Heart right ventricle (tissue), 16 donors: Measurements from ENCODE around the gene PEX5. TPM values are rescaled to one million over a fixed set of nuclear protein-coding genes. Genes with fewer than 3 reads are reported as not detected.

Source experiments
- ATAC-seq, 8 donors: fragments of 200-7000 bp; cut with Tn5 transposase; one replicate each; pipeline ENCODE4 v1.9.1; 2020; ENCODE audit warnings: mild to moderate bottlenecking in 8 of 8, moderate library complexity in 8 of 8, moderate number of reproducible peaks in 1 of 8
- DNase-seq, 2 donors: peaks; one replicate each; pipeline ENCODE4 v3.0.0-alpha.2; 2020
- H3K27ac ChIP-seq, 10 donors: fragments of 200-600 bp; sonication (generic) in 2 of 10; one replicate each; pipeline versions ENCODE4 v1.5.0 to v1.8.0; 2020 to 2022; ENCODE audit warnings: mild to moderate bottlenecking in 3 of 10
- H3K27me3 ChIP-seq, 7 donors: fragments of 200-600 bp; one replicate each; pipeline ENCODE4 v1.8.0; 2021 to 2022; ENCODE audit warnings: mild to moderate bottlenecking in 2 of 7
- H3K36me3 ChIP-seq, 9 donors: fragments of 200-600 bp; sonication (generic) in 1 of 9; one replicate each; pipeline versions ENCODE4 v1.5.0 to v1.8.0; 2020 to 2022; ENCODE audit warnings: mild to moderate bottlenecking in 2 of 9
- H3K4me1 ChIP-seq, 9 donors: fragments of 200-600 bp; sonication (generic) in 1 of 9; one replicate each; pipeline versions ENCODE4 v1.5.0 to v1.8.0; 2020 to 2022; ENCODE audit warnings: mild to moderate bottlenecking in 4 of 9
- H3K4me3 ChIP-seq, 10 donors: fragments of 200-600 bp; sonication (generic) in 2 of 10; one replicate each; pipeline versions ENCODE4 v1.5.0 to v1.8.0; 2020 to 2022; ENCODE audit warnings: mild to moderate bottlenecking in 7 of 10, moderate library complexity in 2 of 10
- H3K9me3 ChIP-seq, 11 donors: fragments of 200-600 bp in 10 of 11; sonication (generic) in 2 of 11; one replicate each; pipeline versions ENCODE4 v1.5.0 to v1.8.0; 2013 to 2022; ENCODE audit warnings: mild to moderate bottlenecking in 2 of 11, control low read depth in 1 of 11, moderate library complexity in 1 of 11
- WGBS, 2 donors: extraction: QIAGEN DNeasy Blood & Tissue Kit; methylation state at CpG; one replicate each; pipeline ENCODE4 v1.1.7; 2013; ENCODE audit warnings: inconsistent platforms in 1 of 2; 5-methylcytosine and 5-hydroxymethylcytosine counted together
- intact Hi-C, 10 donors: fragments of 100-400 bp; cut with DNase I; formaldehyde crosslinking; loops; one replicate each; pipeline versions ENCODE4 v1.11.1 to v1.14.2; 2022
- polyA plus RNA-seq, 2 donors: library from polyadenylated mRNA; stranded (reverse); fragments of 200-250 nt; gene quantifications; one replicate each; pipeline ENCODE4 v1.2.3, GENCODE V29; 2013
- total RNA-seq, 10 donors: library from RNA; stranded (reverse); fragmentation: NEBNext Ultra II Directional in 3 of 10; extraction: Animal tissue kit (Norgen Biotek cat#: 25700) in 3 of 10; gene quantifications; one replicate each; pipeline versions ENCODE4 v1.2.1 to v1.2.4, GENCODE V29; 2021 to 2023
- TF ChIP-seq, protein P1 (sequence below), 9 donors: fragments of 200-600 bp; sonication (generic) in 2 of 9; IDR thresholded peaks; one replicate each; pipeline versions ENCODE4 v1.5.0 to v1.8.0; 2021 to 2022; ENCODE audit warnings: antibody characterized with exemption in 9 of 9, mild to moderate bottlenecking in 5 of 9, moderate library complexity in 1 of 9
- donor health status: Arrhythmogenic right ventricular cardiomyopathy.
- donor health status: ischemic (EF 13 %, LVEDD 7.1; RV severe dilation, severe dysfunction).
- donor health status: healthy with polysubstance abuse.
- donor health status: DM: no; HTN: yes; CAD: no.
- donor health status: DM: no; HTN: no; CAD: no.
- donor health status: ischemic (EF 25% LVEDD 6.9; RV normal size, moderate dysfunction).
- donor health status: ischemic (EF 25% LVEDD 5.7; RV mildly dilated, moderate dysfunction).
- donor health status: healthy.
- donor health status: DM: yes; HTN: yes; CAD: no.
- donor health status: Ischemic cardiomyopathy.
- donor health status: ischemic (EF 35%, LVEDD 5.7; RV mildly dilated, moderate dysfunction).
- donor health status: nonischemic (EF 11% LVEDD 7.7; RV severe dilation, severe dysfunction).
- donor health status: DM: yes; HTN: yes; CAD: no.
- donor health status: PGD.
- donor health status: ischemic (EF 29% LVEDD 5.4; RV normal size, mild dysfunction).
- donor health status: nonischemic (EF 23%, LVEDD 6.1; RV moderate dilation, normal function).

The PEX5 gene
- total and polyA plus RNA-seq, 12 donors = 9.7 to 35.2 (median 28.7) TPM

DNA sequence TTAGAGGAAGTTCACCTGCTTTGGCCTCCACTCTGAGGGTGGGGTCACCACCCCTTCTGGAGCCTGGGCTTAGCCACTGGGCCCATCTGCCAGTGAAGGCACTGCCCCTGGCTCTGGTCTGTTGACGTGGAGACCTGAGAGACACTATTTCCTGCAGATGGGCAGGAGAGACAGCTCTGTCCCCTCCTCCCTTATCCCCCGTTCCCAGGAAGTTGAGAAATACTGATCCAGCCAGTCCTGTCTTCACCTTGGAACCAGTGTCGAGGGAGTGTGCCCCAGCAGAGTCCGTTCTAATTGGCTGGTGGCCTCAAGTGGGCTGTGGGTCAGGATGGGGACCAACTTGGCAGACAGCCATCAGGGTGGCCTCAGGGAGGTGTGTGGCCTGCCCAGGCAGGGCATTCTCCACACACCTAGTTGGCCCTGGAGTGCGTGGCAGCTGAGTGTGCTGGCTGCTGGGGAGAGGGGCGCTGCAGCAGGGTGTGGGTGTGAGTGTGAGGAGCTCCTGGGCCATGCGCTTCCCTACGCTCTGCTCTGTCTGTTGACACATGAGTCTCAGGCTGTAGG is 33.9 kb upstream of the PEX5 start:
- Histone ChIP-seq H3K4me3 (no peak overlapping the region), H3K9me3 (no peaks in the 10 kb centered on the region), H3K4me1 (no peaks in the 10 kb centered on the region), H3K36me3 (peaks cover 0 to 66% (median 0%) of the 10 kb centered on the region in 9 donors), H3K27me3 (no peaks in the 10 kb centered on the region), H3K27ac (no peak overlapping the region)
- intact Hi-C loops = no loop called here
- WGBS, 2 donors = 78 to 84% methylated on average over 8 of the region's 8 CpGs
- ATAC-seq (peak in 2 of 8 donors; percentile 7 to 45), DNase-seq (no peak)
- TF ChIP-seq, protein P1, sequence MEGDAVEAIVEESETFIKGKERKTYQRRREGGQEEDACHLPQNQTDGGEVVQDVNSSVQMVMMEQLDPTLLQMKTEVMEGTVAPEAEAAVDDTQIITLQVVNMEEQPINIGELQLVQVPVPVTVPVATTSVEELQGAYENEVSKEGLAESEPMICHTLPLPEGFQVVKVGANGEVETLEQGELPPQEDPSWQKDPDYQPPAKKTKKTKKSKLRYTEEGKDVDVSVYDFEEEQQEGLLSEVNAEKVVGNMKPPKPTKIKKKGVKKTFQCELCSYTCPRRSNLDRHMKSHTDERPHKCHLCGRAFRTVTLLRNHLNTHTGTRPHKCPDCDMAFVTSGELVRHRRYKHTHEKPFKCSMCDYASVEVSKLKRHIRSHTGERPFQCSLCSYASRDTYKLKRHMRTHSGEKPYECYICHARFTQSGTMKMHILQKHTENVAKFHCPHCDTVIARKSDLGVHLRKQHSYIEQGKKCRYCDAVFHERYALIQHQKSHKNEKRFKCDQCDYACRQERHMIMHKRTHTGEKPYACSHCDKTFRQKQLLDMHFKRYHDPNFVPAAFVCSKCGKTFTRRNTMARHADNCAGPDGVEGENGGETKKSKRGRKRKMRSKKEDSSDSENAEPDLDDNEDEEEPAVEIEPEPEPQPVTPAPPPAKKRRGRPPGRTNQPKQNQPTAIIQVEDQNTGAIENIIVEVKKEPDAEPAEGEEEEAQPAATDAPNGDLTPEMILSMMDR (IDR thresholded peaks at IDR 0.05) = no peak

- intact Hi-C loops = no loop called here
- WGBS, 2 donors = 89 to 90% methylated on average over 23 to 24 of the region's 24 CpGs
- Histone ChIP-seq H3K4me3 (no peak overlapping the region), H3K4me1 (no peaks in the 10 kb centered on the region), H3K27ac (no peak overlapping the region), H3K27me3 (no peaks in the 10 kb centered on the region), H3K9me3 (no peaks in the 10 kb centered on the region), H3K36me3 (peaks cover 0 to 56% (median 0%) of the 10 kb centered on the region in 9 donors)
- peak in 2 of 8 donors; percentile 12 to 31 for ATAC-seq
- DNase-seq = no peak
- TF ChIP-seq, protein P1 (IDR thresholded peaks at IDR 0.05) = no peak
Measured at GRCh38 chr12:7156259-7157197, 33.0 kb upstream of the PEX5 start.

- Histone ChIP-seq H3K27me3 (peaks cover 0 to 2% (median under 1%) of the 10 kb centered on the region in 7 donors), H3K36me3 (peaks cover 0 to 47% (median 0%) of the 10 kb centered on the region in 9 donors), H3K27ac (no peak overlapping the region), H3K4me3 (no peak overlapping the region), H3K9me3 (no peaks in the 10 kb centered on the region), H3K4me1 (no peaks in the 10 kb centered on the region)
- no peak for ATAC-seq
- intact Hi-C loops = no loop called here
- TF ChIP-seq, protein P1 (IDR thresholded peaks at IDR 0.05) = no peak
- no peak for DNase-seq
- WGBS, 2 donors = 94 to 95% methylated on average over 17 of the region's 17 CpGs
Measured at GRCh38 chr12:7157391-7157790, 32.1 kb upstream of the PEX5 start.

DNA sequence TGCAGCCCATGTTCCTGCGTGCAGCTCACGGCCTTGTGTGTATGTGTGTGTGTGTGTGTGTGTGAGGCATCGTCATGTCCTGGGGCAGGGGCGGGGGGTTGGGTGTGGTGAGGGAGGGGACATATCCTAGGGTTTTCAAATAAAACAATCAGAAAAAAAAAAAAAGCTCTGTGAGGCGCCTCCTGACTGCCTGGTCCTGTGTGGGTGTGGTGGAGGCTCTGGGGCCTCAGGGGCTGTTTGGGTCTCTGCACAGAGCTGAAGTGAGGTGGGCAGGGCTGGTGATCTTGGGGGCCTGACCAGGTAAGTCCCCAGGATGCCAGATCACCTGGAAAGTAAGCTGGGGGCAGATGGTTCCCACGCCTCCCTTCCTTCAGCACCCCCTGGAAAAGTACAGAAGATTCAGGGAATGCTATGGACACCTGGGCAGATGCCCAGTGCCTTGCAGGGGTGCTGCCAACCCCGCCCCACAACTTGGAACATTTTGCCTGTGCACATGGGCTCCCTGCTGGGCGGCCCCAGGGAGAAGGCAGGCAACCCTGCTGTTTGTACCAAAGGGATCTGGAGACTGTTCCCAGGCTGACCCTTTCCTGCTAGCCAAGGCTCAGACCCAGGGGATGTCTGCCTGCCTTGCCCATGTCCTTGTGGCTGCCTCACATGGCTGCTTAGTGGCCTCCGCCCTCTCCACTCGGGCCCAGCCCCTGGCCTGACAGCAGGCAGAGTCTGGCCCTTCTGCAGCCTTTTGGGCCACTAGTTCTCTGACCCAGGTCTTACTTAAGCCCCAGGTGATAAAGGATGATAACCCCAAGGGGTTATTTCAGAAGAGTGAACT is 30.5 kb upstream of the PEX5 start:
- Histone ChIP-seq H3K27ac (no peak overlapping the region), H3K9me3 (no peaks in the 10 kb centered on the region), H3K27me3 (peaks cover 0 to 18% (median 7%) of the 10 kb centered on the region in 7 donors), H3K4me1 (peaks cover 0 to 7% (median 0%) of the 10 kb centered on the region in 9 donors), H3K36me3 (peaks cover 0 to 31% (median 0%) of the 10 kb centered on the region in 9 donors), H3K4me3 (no peak overlapping the region)
- intact Hi-C loops = no loop called here
- WGBS, 2 donors = 76 to 78% methylated on average over 10 of the region's 10 CpGs
- no peak for DNase-seq
- TF ChIP-seq, protein P1 (IDR thresholded peaks at IDR 0.05) = no peak
- peak in 1 of 8 donors; percentile 6 for ATAC-seq
